Right cardiac atrium (tissue), 5 donors: Measurements from ENCODE around the gene HERC5. TPM values are rescaled to one million over a fixed set of nuclear protein-coding genes. Genes with fewer than 3 reads are reported as not detected.

Experiments
- ATAC-seq, 2 donors: fragments of 200-7000 bp; cut with Tn5 transposase; one replicate each; pipeline versions ENCODE4 v1.8.0 to v1.9.1; 2020; ENCODE audit warnings: moderate library complexity in 2 of 2, mild to moderate bottlenecking in 1 of 2
- DNase-seq, 3 donors: peaks; one replicate each; pipeline ENCODE4 v3.0.0-alpha.2; 2020
- H3K27ac ChIP-seq: one replicate; pipeline ENCODE4 v1.5.1; 2013; ENCODE audit warnings: mild to moderate bottlenecking, low read length, control low read depth, moderate library complexity
- H3K27me3 ChIP-seq: one replicate; pipeline ENCODE4 v1.6.1; 2013; ENCODE audit not compliant: control insufficient read depth, insufficient read depth
- H3K4me1 ChIP-seq: one replicate; pipeline ENCODE4 v1.6.1; 2013; ENCODE audit warnings: low read length; ENCODE audit not compliant: control insufficient read depth, insufficient read depth
- H3K4me3 ChIP-seq: one replicate; pipeline ENCODE4 v1.5.1; 2013; ENCODE audit warnings: low read length, control low read depth
- H3K9me3 ChIP-seq: one replicate; pipeline ENCODE4 v1.6.1; 2013; ENCODE audit warnings: low read length; ENCODE audit not compliant: control insufficient read depth
- WGBS: extraction: QIAGEN DNeasy Blood & Tissue Kit; methylation state at CpG from one replicate; pipeline ENCODE4 v1.1.7; 2013; 5-methylcytosine and 5-hydroxymethylcytosine counted together
- intact Hi-C, 4 donors: fragments of 100-400 bp; cut with DNase I; formaldehyde crosslinking; loops; one replicate each; pipeline versions ENCODE4 v1.11.0 to v1.14.0; 2022 to 2023
- long read RNA-seq, 4 donors: library from polyadenylated mRNA; unstranded; transcript quantifications; one replicate each; pipeline ENCODE4 v2.0.0, GENCODE V29; 2020 to 2021
- polyA plus RNA-seq: library from polyadenylated mRNA; stranded (reverse); fragments of 200-250 nt; gene quantifications from one replicate; pipeline ENCODE4 v1.2.3, GENCODE V29; 2013
- total RNA-seq, 4 donors: library from RNA; stranded (reverse); fragmentation: NEBNext Ultra II Directional; extraction: Animal tissue kit (Norgen Biotek cat#: 25700); gene quantifications; one replicate each; pipeline ENCODE4 v1.2.1, GENCODE V29; 2021
- donor health status: healthy with polysubstance abuse.
- donor health status: DM: no; HTN: yes; CAD: no.
- donor health status: DM: no; HTN: no; CAD: no.
- donor health status: DM: no; HTN: yes; CAD: no; lungs with severe emphysema.
- donor health status: DM: yes; HTN: yes; CAD: no.

Gene HERC5
- total RNA-seq, result 1 to 10 TPM; 3.2 to 4.6 (median 3.8) TPM
- polyA plus RNA-seq, result 2.8 TPM
- long read RNA-seq, donor 1, transcript HERC5-201 (23 exons, 3,513 nt), result major isoform, 9 of 10 reads
- long read RNA-seq, donor 1, partial matches to known transcripts, result 1 of 10 reads
- long read RNA-seq, donor 1, other reads (novel, unspliced or antisense), result 0 of 10 reads
- long read RNA-seq, donor 2, partial matches to known transcripts, result 0 of 3 reads
- long read RNA-seq, donor 2, other reads (novel, unspliced or antisense), result 1 of 3 reads
- long read RNA-seq, donor 3, partial matches to known transcripts, result 3 of 7 reads
- long read RNA-seq, donor 3, other reads (novel, unspliced or antisense), result 0 of 7 reads
- long read RNA-seq, donor 4, partial matches to known transcripts, result 2 of 5 reads
- long read RNA-seq, donor 4, other reads (novel, unspliced or antisense), result 1 of 5 reads

DNA sequence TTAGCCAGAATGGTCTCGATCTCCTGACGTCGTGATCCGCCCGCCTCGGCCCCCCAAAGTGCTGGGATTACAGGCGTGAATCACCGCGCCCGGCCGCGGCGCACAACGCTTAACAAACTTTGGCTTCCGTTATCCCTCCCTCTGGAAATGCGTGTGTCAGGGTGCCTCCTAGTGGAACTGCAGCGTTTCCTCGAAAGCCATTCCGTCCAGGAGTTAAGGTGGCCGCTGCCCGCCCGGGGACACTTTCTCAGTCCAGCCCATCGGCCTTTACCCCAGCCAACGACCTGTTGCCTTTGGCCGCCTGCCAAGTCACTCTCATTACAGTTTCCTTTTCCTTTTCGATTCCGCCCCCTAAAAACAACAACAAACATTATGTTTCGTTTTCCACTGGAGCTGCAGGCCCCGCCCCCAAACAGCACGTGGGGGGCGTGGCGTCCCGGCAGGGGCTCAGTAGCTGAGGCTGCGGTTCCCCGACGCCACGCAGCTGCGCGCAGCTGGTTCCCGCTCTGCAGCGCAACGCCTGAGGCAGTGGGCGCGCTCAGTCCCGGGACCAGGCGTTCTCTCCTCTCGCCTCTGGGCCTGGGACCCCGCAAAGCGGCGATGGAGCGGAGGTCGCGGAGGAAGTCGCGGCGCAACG lies at the start of gene HERC5:
Gene HERC5 (plus strand): TSS at position 450 of the 637 bp plus-strand sequence. CDS start 151 bp downstream, at position 601.
- WGBS, result 1% methylated on average over 57 of the region's 57 CpGs
- Histone ChIP-seq H3K27ac (peak within 1 kb of the TSS; percentile 26), H3K4me1 (no peaks in the 10 kb centered on the region), H3K27me3 (no peaks in the 10 kb centered on the region), H3K9me3 (no peaks in the 10 kb centered on the region), H3K4me3 (peak within 1 kb of the TSS; percentile 49)
- ATAC-seq, result peak; percentile 96
- peak; percentile 95 to 97 (median 96) for DNase-seq
- intact Hi-C loops, result loop anchor here in 2 of 4 donors (10.0 kb wide), 2 partner anchors 232 to 242 kb away; no protein-coding TSS in a partner anchor

DNA sequence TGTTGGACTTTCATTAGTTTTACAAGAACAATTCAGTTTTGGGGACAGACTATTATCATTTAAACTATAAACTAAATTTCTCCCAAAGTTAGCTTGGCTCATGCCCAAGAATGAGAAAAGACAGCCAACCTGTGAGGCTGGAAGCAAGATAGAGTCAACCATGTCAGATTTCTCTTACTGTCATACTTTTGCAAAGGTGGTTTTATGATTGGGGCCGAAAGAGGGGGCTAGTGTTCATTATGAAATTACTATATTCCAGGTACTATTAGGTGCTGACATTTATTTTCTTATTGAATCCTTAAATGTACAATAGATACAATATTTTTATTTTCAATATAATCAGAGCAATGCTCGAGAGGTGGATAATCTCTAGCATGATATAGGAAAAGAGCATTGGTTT lies 47.7 kb upstream of the HERC5 start:
- no peaks in the 10 kb centered on the region for H3K9me3 ChIP-seq
- no peak for ATAC-seq
- H3K27ac ChIP-seq, result no peak overlapping the region
- intact Hi-C loops, result no loop called here
- no peak overlapping the region for H3K4me3 ChIP-seq
- 97% methylated on average over 2 of the region's 2 CpGs for WGBS
- H3K27me3 ChIP-seq, result no peaks in the 10 kb centered on the region
- DNase-seq, result no peak
- no peaks in the 10 kb centered on the region for H3K4me1 ChIP-seq

DNA sequence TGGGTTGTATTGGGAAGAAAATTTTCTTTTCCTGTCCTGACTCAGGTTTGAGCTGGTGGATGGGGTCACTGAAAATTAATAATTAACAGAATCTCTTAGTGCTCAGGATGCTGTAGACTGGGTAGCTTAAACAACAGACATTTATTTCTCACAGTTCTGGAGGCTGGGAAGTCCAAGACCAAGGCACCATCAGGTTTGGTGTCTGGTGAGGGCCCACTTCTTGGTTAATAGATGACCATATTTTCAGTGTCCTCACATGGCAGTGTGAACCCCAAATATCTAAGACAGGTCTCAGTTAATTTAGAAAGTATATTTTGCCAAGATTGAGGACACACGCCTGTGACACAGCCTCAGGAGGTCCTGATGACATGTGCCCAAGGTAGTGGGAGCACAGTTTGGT lies 47.1 kb upstream of the HERC5 start:
- no peak overlapping the region for H3K4me3 ChIP-seq
- no peak overlapping the region for H3K27ac ChIP-seq
- DNase-seq, result no peak
- H3K27me3 ChIP-seq, result no peaks in the 10 kb centered on the region
- ATAC-seq, result no peak
- no peaks in the 10 kb centered on the region for H3K9me3 ChIP-seq
- intact Hi-C loops, result no loop called here
- no peaks in the 10 kb centered on the region for H3K4me1 ChIP-seq
- 94% methylated on average over 1 of the region's 1 CpG for WGBS

DNA sequence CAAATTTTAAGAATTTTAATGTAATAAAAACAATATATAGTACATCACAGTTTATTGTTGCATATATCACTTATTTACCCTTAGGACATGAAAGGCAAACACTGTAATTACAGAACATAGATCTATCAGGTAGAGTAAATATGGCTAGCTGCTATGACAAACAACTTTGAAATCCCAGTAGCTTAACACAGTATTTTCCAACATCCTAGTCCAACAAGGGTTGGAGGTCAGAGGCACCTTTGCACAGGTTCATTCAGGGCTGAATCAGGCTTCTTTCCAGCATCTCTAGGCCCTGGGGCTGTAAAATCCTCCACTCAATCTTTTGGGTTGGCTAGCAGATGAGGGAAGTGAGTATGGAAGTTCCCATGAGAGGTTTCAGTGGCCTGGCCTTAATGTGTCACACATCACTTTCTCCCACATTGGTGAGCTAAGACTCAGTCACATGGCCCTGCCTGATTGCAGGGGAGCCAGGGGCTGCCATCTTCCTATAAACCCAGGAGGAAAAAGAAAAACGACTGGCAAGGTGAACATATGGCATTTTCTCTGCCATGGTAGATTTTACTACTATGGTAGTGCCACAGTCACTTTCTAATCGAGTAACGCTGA lies 45.3 kb upstream of the HERC5 start:
- Histone ChIP-seq H3K4me3 (no peak overlapping the region), H3K9me3 (no peaks in the 10 kb centered on the region), H3K4me1 (no peaks in the 10 kb centered on the region), H3K27me3 (no peaks in the 10 kb centered on the region), H3K27ac (no peak overlapping the region)
- DNase-seq, result no peak
- intact Hi-C loops, result no loop called here
- no peak for ATAC-seq
- 90% methylated on average over 3 of the region's 3 CpGs for WGBS

DNA sequence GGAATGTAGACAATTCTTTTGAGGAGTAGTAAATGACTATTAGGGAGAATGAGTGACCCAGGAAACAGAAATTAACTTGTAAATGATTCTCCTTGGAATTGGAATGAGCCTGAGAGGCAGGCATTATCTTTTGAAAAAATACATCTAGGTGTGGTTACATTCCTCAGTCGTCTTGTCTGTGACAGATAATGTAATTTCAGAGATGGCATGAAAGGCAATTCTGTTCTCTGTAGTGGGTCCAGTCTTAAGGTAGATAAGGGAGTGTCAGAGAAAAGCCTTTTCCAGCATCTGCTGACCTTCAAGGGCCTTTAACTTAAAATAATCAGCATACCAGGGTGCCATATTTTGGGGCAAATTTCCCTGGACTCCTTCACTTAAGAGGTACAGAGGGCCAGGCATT lies 43.1 kb upstream of the HERC5 start:
- DNase-seq (no peak), ATAC-seq (no peak)
- no peak overlapping the region for H3K4me3 ChIP-seq
- intact Hi-C loops, result no loop called here
- H3K27me3 ChIP-seq, result no peaks in the 10 kb centered on the region
- 66% methylated on average over 1 of the region's 1 CpG for WGBS
- H3K9me3 ChIP-seq, result no peaks in the 10 kb centered on the region
- H3K27ac ChIP-seq, result no peak overlapping the region
- H3K4me1 ChIP-seq, result no peaks in the 10 kb centered on the region

DNA sequence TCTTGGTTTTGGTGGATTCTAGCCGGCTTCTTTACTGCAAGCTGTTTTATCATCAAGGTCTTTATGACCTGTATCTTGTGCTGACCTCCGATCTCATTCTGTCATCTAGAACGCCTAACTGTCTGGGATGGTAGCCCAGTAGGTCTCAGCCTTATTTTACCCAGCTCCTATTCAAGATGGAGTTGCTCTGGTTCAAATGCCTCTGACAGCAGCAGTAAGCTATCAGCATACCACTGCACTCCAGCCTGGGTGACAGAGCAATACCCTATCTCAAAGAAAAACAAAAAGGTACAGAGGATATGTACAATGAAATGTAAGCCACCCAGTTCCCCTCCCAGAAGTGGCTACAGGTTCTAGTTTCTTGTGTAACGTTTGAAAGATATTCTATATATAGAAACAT lies 42.2 kb upstream of the HERC5 start:
- intact Hi-C loops, result no loop called here
- Histone ChIP-seq H3K27ac (no peak overlapping the region), H3K4me3 (no peak overlapping the region), H3K9me3 (no peaks in the 10 kb centered on the region), H3K4me1 (no peaks in the 10 kb centered on the region), H3K27me3 (no peaks in the 10 kb centered on the region)
- no peak for DNase-seq
- WGBS, result 76% methylated on average over 4 of the region's 4 CpGs
- no peak for ATAC-seq

DNA sequence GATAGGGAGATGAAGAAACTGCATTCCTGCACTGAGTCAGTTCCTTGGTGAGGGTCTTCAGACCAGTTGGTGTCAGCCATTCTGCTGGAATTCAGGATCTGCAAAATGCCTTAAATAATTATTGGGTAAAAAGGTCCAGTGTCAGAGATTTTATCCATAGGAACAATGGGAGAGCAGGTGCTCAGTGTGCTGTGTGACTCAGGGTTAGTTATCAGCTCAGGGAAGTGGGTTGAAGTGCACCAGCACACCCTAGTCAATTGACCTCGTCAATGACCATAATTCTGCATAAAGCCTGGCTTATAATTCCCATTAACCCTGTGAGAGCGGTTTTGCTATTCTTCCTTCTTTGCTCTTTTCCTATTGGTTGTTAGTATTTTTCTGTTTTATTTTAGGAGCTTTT lies 40.9 kb upstream of the HERC5 start:
- H3K27me3 ChIP-seq, result no peaks in the 10 kb centered on the region
- H3K27ac ChIP-seq, result no peak overlapping the region
- no peak for ATAC-seq
- no peak overlapping the region for H3K4me3 ChIP-seq
- no peaks in the 10 kb centered on the region for H3K4me1 ChIP-seq
- intact Hi-C loops, result no loop called here
- DNase-seq, result no peak
- no peaks in the 10 kb centered on the region for H3K9me3 ChIP-seq
- 78% methylated on average over 2 of the region's 2 CpGs for WGBS

DNA sequence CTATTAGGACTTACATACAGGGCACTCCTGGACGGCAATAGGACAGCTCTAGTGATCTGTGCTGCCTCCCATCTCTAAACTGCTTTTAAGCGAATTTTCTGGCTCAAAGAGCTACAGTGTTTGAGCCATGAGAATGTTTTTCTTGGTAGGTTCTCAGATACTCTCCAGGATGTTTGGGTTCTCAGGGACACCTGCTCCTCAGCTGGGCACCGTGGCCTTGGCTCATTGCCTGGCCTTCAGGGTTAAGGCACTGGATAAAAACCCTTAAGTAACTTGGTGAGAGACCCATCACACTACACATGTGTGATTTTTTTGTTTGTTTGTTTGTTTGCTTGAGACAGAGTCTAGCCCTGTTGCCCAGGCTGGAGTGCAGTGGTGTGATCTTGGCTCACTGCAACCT lies 38.5 kb upstream of the HERC5 start:
- H3K9me3 ChIP-seq, result no peaks in the 10 kb centered on the region
- ATAC-seq, result no peak
- intact Hi-C loops, result no loop called here
- no peaks in the 10 kb centered on the region for H3K27me3 ChIP-seq
- DNase-seq, result no peak
- no peaks in the 10 kb centered on the region for H3K4me1 ChIP-seq
- WGBS, result 71% methylated on average over 3 of the region's 3 CpGs
- no peak overlapping the region for H3K4me3 ChIP-seq
- H3K27ac ChIP-seq, result no peak overlapping the region

DNA sequence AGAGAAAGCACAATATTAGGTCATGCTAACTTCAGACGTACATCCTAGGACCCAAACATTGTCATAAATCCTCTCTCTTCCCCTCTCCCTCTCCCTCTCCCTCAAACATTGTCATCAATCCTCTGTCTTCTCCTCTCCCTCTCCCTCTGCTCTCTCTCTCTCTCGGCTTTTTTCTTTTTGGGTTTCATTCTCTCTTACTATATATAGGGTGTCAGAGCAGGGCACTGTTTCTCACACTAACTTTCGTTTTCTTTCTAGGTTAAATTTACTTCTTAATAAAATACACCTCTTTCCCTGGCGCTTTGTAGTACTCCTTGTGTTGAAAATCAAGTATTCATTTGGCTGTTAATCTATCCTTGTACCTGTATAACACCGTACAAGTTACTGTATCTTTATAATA lies 37.0 kb upstream of the HERC5 start:
- H3K4me3 ChIP-seq, result no peak overlapping the region
- intact Hi-C loops, result no loop called here
- H3K27ac ChIP-seq, result no peak overlapping the region
- H3K27me3 ChIP-seq, result no peaks in the 10 kb centered on the region
- ATAC-seq, result no peak
- DNase-seq, result no peak
- no peaks in the 10 kb centered on the region for H3K9me3 ChIP-seq
- WGBS, result 77% methylated on average over 5 of the region's 5 CpGs
- H3K4me1 ChIP-seq, result no peaks in the 10 kb centered on the region

DNA sequence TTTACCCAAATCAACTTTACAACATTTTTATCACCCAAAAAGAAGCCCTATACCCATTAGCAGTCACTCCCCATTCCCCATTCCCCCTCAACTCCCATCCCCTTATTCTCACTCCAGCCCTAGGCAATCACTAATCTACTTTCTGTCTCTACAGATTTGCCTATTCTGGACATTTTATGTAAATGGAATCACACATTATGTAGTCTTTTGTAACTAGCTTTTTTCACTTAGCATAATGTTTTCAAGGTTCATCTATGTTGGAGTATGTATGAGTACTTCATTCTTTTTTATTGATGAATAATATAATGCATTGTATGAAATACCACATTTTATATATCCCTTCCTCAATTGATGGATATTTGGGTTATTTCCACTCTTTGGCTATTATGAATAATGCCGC lies 36.1 kb upstream of the HERC5 start:
- WGBS, result 97% methylated on average over 1 of the region's 1 CpG
- no peak for ATAC-seq
- no peaks in the 10 kb centered on the region for H3K9me3 ChIP-seq
- no peak overlapping the region for H3K27ac ChIP-seq
- no peak for DNase-seq
- H3K4me1 ChIP-seq, result no peaks in the 10 kb centered on the region
- H3K4me3 ChIP-seq, result no peak overlapping the region
- no peaks in the 10 kb centered on the region for H3K27me3 ChIP-seq
- intact Hi-C loops, result no loop called here

DNA sequence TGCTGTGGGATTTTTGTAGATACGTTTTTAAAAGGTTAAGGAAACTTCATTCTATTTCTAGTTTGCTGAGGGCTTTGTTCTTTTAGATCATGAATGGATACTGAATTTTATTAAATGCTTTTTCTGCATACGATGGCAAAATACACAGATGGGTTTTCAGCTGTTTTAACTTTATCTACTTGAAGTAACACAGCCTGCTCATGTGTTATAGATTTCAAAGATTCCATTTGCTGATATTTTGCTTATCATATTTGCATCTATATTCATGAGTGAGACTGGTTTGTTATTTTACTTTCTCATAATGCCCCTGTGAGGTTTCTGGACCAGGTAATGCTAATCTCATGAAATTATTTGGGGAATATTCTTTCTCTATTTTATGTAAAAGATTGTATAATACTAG lies 34.5 kb upstream of the HERC5 start:
- intact Hi-C loops, result no loop called here
- Histone ChIP-seq H3K4me3 (no peak overlapping the region), H3K4me1 (no peaks in the 10 kb centered on the region), H3K27me3 (no peaks in the 10 kb centered on the region), H3K9me3 (no peaks in the 10 kb centered on the region), H3K27ac (no peak overlapping the region)
- DNase-seq (no peak), ATAC-seq (no peak)
- 84% methylated on average over 2 of the region's 2 CpGs for WGBS
